ENCODE measurements around the gene NHS. TPM values are rescaled to one million over a fixed set of nuclear protein-coding genes. Genes with fewer than 3 reads are reported as not detected.

Gene NHS
- polyA plus RNA-seq, 1 donor (not counting 4 experiments of a cell fraction or from before 2014, with no cell fraction given) = 5.4 TPM

DNA sequence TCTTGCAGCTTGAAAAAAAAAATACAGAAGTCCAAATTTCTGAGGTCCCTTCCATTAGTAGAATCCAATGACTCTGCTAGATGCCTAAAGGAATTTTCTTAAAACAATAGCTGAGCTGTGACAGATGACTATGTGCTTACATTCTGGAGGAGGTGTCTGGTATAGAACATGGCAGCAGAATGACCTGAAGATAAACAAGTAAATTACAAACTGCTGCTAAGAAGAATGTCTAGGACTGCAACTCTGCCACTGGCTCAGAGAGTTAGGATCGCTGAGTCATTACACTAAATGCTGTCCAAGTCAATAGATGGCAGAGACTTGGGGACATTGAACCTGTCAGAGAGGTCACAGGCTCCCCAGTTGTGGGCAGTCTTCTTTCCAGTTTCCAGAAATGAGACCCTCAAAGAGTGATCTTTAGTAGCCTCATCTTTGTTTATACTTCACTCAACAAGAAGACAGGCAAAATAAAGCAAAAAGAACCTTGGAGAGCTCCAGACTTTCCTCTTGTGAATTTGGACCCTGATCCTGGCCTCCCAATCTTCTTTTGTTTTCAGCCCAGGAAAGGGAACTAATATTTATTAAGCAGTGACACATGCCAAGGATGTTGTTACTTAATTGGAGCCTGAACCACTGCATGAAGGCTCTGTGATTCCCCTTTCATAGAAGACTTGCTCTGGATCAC lies 305.9 kb downstream of the NHS start:
- H3K79me2 ChIP-seq (ENCODE audit: control insufficient read depth, insufficient read depth, low read length) = no peaks in the 10 kb centered on the region
- H3K36me3 ChIP-seq (ENCODE audit: control insufficient read depth in 2 of 2, extremely low read depth in 1 of 2, insufficient read depth in 2 of 2, low read length in 2 of 2) = no peaks in the 10 kb centered on the region
- H3K9me3 ChIP-seq (ENCODE audit: control insufficient read depth, low read depth, low read length) = no peaks in the 10 kb centered on the region
- no peak overlapping the region for H2AFZ ChIP-seq (ENCODE audit: control insufficient read depth, low read length)
- FAIRE-seq (no peak), DNase-seq (ENCODE audit: low read depth, low spot score) (no peak)
- no peak overlapping the region for H3K27ac ChIP-seq (ENCODE audit: control insufficient read depth, insufficient read depth, low read length)
- no peak for TF ChIP-seq EZH2 (IDR thresholded peaks at IDR 0.05; ENCODE audit: low read length)
- TF ChIP-seq, protein P1, sequence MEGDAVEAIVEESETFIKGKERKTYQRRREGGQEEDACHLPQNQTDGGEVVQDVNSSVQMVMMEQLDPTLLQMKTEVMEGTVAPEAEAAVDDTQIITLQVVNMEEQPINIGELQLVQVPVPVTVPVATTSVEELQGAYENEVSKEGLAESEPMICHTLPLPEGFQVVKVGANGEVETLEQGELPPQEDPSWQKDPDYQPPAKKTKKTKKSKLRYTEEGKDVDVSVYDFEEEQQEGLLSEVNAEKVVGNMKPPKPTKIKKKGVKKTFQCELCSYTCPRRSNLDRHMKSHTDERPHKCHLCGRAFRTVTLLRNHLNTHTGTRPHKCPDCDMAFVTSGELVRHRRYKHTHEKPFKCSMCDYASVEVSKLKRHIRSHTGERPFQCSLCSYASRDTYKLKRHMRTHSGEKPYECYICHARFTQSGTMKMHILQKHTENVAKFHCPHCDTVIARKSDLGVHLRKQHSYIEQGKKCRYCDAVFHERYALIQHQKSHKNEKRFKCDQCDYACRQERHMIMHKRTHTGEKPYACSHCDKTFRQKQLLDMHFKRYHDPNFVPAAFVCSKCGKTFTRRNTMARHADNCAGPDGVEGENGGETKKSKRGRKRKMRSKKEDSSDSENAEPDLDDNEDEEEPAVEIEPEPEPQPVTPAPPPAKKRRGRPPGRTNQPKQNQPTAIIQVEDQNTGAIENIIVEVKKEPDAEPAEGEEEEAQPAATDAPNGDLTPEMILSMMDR (optimal IDR thresholded peaks at IDR 0.05 in 1 of 3, IDR thresholded peaks at IDR 0.05 in 1 of 3, conservative IDR thresholded peaks at IDR 0.05 in 1 of 3; ENCODE audit: extremely low read depth in 1 of 3, insufficient read depth in 2 of 3, low read length in 3 of 3) = no peak
- no peaks in the 10 kb centered on the region for H3K9me1 ChIP-seq (ENCODE audit: control insufficient read depth, extremely low read depth, insufficient read depth, low read length)
- dilution Hi-C loops (cut with MboI; ENCODE audit: extremely low pct_ligation_motif_present, low sequenced_read_pairs) = no loop called here
- H4K20me1 ChIP-seq (ENCODE audit: control insufficient read depth, extremely low read depth, insufficient read depth, low read length) = no peaks in the 10 kb centered on the region
- H3K4me2 ChIP-seq (ENCODE audit: control insufficient read depth, extremely low read depth, insufficient read depth, low read depth, low read length) = no peak overlapping the region
- H3K4me1 ChIP-seq (ENCODE audit: control insufficient read depth, extremely low read depth, insufficient read depth, low read length) = no peaks in the 10 kb centered on the region
- H3K4me3 ChIP-seq (ENCODE audit: control insufficient read depth in 2 of 3, extremely low read depth in 1 of 3, insufficient read depth in 2 of 3, low read depth in 1 of 3, low read length in 3 of 3) = no peak overlapping the region
- H3K9ac ChIP-seq (ENCODE audit: control insufficient read depth, extremely low read depth, insufficient read depth, low read length) = no peak overlapping the region
- no peaks in the 10 kb centered on the region for H3K27me3 ChIP-seq (ENCODE audit: control insufficient read depth, extremely low read depth, insufficient read depth, low read length)

DNA sequence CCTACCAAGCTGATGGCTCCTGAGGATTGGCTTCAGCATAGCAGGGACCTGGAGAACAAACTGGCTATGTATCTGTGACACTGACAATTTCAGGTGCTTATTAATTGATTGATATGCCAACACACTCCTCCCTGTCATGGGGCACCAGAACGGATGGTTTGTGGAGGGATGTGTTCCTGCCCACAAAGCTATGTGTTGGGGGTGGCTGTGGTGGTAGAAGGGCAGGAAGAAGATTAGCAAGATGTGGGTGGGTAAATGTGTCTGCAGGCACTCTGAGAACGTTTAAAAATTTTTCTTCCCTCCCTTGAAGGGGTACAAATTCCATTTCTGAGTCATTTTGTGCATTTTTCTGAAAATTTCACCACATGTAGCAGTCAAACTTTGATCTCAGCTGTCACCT lies 307.3 kb downstream of the NHS start:
- dilution Hi-C loops (cut with MboI; ENCODE audit: extremely low pct_ligation_motif_present, low sequenced_read_pairs) = no loop called here
- H3K27ac ChIP-seq (ENCODE audit: control insufficient read depth, insufficient read depth, low read length) = no peak overlapping the region
- H3K4me2 ChIP-seq (ENCODE audit: control insufficient read depth, extremely low read depth, insufficient read depth, low read depth, low read length) = no peak overlapping the region
- H3K9me3 ChIP-seq (ENCODE audit: control insufficient read depth, low read depth, low read length) = no peaks in the 10 kb centered on the region
- no peak overlapping the region for H2AFZ ChIP-seq (ENCODE audit: control insufficient read depth, low read length)
- H3K9ac ChIP-seq (ENCODE audit: control insufficient read depth, extremely low read depth, insufficient read depth, low read length) = no peak overlapping the region
- no peak for DNase-seq (ENCODE audit: low read depth, low spot score)
- no peaks in the 10 kb centered on the region for H3K4me1 ChIP-seq (ENCODE audit: control insufficient read depth, extremely low read depth, insufficient read depth, low read length)
- H3K9me1 ChIP-seq (ENCODE audit: control insufficient read depth, extremely low read depth, insufficient read depth, low read length) = no peaks in the 10 kb centered on the region
- no peaks in the 10 kb centered on the region for H3K36me3 ChIP-seq (ENCODE audit: control insufficient read depth in 2 of 2, extremely low read depth in 1 of 2, insufficient read depth in 2 of 2, low read length in 2 of 2)
- no peak overlapping the region for H3K4me3 ChIP-seq (ENCODE audit: control insufficient read depth in 2 of 3, extremely low read depth in 1 of 3, insufficient read depth in 2 of 3, low read depth in 1 of 3, low read length in 3 of 3)
- H3K79me2 ChIP-seq (ENCODE audit: control insufficient read depth, insufficient read depth, low read length) = no peaks in the 10 kb centered on the region
- FAIRE-seq = no peak
- H3K27me3 ChIP-seq (ENCODE audit: control insufficient read depth, extremely low read depth, insufficient read depth, low read length) = no peaks in the 10 kb centered on the region
- TF ChIP-seq, protein P1 (optimal IDR thresholded peaks at IDR 0.05 in 1 of 3, IDR thresholded peaks at IDR 0.05 in 1 of 3, conservative IDR thresholded peaks at IDR 0.05 in 1 of 3; ENCODE audit: extremely low read depth in 1 of 3, insufficient read depth in 2 of 3, low read length in 3 of 3) = no peak
- H4K20me1 ChIP-seq (ENCODE audit: control insufficient read depth, extremely low read depth, insufficient read depth, low read length) = no peaks in the 10 kb centered on the region
